ENCODE results near the gene E2F1.
A peak's percentile ranks its signal among the peaks of the same experiment; 100 is the strongest.
"Not testable (repeated sequence)": the region's sequence is repeated elsewhere in the genome, so short reads cannot be mapped to it uniquely, and the experiment has no call there.

E2F1 gene

GRCh38 chr20:33710681-33711445 lies 24.7 kb upstream of the E2F1 start:
- no peak for DNase-seq

DNA sequence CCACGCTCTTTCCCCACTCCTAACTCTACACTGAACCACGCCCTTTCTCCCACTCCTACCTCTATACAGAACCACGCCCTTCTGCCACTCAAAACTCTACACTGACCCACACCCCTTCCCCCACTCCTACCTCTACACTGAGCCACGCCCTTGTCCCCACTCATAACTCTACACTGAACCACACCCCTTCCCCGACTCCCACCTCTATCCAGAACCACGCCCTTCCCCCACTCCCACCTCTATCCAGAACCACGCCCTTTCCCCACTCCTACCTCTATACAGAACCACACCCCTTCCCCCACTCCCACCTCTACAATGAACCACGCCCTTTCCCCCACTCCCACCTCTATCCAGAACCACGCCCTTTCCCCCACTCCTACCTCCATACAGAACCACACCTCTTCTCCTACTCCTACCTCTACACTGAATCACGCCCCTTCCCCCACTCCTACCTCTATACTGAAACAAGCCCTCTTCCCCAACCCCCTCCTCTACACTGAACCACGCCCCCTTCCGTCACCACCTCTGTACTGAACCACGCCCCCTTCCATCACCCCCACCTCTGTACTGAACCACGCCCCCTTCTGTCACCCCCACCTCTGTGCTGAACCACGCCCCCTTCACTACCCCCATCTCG lies 23.8 kb upstream of the E2F1 start:
- no peak for DNase-seq

DNA sequence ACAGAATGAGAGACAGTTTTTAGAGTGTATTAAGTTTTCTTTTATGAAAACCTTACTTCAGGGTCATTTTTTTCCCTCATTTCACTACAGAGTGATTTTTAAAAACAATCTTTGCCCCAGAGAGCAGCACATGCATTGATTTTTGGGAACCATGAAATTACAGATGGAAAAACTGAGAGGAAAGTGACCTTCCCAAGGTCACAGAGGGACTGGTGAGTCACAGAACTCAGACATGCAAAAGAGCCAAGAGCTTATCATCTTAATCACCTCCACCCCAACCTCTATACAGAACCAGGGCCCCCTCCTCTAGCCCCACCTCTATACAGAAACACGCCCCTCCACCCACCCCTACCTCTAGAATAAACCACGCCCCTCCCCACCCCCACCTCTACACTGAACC lies 23.2 kb upstream of the E2F1 start:
- no peak for DNase-seq

- no peak for DNase-seq
These were observed 21.5 kb upstream of the E2F1 start for GRCh38 chr20:33707668-33708067.

DNA sequence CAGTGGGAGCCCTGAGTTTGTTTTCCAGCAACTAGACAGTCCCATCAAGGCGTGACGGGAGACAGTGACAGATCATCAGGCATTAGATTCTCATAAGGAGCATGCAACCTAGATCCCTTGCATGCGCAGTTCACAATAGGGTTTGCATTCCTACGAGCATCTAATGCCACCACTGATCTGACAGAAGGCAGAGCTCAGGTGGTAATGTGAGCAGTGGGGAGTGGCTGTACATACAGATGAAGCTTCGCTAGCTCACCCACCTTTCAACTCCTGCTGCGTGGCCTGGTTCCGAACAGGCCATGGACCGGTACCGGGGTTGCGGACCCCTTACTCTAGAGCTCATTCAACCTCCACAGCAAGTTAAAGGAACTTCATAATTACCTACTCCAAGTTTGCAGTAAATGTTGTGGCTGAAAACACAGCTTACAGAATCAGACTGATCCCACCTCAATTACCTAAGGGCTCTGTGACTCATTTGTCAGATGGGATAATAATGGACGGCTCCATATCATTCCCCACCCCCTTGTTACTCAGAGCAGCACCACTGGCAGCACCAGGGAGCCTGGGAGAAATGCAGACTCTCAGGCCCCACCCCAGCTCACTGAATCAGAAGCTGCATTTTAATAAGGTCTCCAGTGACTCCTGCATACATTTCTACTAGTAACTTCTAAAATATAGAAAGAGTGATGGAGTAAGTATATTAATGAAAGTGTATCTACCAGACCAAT lies 18.2 kb upstream of the E2F1 start:
- no peak for DNase-seq

DNA sequence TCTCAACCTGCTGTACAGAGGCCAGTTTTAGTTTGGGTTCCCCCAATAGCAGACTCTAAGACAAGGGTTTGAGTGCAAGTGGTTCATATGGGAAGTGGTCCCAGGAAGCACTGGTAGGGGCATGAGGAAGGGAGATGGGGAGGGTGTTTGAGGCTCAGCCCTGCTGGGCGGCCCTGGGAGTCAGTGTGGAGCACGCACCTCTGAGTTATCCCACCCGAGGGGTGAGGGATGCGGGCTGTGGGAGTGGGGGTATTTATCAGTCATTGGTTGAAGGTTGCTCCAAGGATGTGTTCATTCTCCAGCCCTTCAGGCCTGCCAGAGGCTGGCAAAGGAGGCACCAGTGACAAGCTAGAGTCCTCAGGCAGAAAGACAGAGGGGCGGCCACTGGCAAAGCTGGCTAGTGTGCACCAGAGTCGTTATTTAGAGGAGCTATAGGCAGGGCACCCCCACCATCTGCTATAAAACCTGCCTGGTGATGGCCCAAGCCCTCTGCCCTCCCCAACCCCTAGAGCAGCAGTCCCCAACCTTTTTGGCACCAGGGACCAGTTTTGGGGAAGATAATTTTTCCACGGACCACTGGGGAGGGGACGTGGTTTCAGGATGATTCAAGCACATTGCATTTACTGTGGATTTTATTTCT lies 17.4 kb upstream of the E2F1 start:
- DNase-seq = no peak

GRCh38 chr20:33702861-33703260 lies 16.7 kb upstream of the E2F1 start:
- no peak for DNase-seq

DNA sequence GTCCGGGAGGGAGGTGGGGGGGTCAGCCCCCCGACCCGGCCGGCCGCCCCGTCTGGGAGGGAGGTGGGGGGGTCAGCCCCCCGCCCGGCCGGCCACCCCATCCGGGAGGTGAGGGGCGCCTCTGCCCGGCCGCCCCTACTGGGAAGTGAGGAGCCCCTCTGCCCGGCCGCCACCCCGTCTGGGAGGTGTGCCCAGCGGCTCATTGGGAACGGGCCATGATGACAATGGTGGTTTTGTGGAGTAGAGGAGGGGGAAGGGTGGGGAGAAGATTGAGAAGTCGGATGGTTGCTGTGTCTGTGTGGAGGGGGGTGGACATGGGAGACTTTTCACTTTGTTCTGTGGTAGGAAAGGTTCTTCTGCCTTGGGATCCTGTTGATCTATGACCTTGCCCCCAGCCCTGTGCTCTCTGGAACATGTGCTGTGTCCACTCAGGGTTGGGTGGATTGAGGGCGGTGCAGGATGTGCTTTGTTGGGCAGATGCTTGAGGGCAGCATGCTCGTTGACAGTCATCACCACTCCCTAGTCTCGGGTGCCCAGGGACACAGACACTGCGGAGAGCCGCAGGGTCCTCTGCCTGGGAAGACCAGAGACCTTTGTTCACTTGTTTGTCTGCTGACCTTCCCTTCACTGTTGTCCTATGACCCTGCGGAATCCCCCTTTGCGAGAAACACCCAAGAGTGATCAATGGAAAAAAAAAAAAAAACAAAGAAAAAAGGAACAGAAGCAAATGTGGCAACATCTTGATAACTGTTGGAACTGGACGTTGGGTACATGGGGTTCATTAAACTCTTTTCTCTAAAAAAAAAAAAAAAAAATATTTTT lies 15.7 kb upstream of the E2F1 start:
- DNase-seq = no peak

- not testable (repeated sequence) for DNase-seq
These were observed 14.7 kb upstream of the E2F1 start for GRCh38 chr20:33700696-33701441.

GRCh38 chr20:33698966-33699365 lies 12.8 kb upstream of the E2F1 start:
- DNase-seq = not testable (repeated sequence)

GRCh38 chr20:33697129-33697528 lies 10.9 kb upstream of the E2F1 start:
- no peak for DNase-seq

DNA sequence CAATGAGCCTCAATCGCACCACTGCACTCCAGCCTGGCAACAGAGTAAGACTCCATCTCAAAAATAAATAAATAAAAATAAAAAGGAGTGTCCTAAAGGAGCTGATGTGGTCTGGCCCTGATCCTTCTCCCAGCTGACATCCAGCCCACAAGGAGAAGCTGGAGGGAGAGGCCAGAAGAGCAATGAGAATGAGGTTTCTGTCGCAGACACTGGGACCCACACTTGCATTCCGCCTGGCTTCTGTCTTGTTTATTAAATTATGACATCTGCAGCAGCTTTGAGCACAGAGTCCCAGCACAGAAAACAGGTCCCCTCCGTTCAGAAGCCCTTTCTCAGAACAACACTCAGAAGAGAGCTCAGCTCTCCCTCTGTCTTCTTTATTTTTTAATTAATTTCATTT lies 10.3 kb upstream of the E2F1 start:
- DNase-seq = no peak

DNA sequence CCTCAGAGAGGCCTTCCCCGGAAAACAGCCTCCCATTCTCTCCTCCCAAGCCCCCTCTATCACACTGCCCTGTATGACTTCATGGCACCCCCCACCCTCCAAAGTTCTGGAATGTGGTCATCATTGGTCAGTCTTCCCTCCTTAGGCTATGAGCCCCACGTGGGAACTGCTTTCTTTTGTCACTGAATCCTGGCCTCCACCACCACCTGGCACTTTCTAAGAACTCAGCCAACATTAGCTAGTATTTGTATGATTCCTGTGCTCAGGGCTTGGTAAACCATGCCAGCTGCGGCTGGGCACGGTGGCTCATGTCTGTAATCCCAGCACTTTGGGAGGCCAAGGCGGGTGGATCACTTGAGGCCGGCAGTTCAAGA lies 8.4 kb upstream of the E2F1 start:
- no peak for DNase-seq

- no peak for DNase-seq
These were observed 7.8 kb upstream of the E2F1 start for GRCh38 chr20:33693741-33694638.

- no peak for DNase-seq
These were observed 7.1 kb upstream of the E2F1 start for GRCh38 chr20:33693289-33693688.

DNA sequence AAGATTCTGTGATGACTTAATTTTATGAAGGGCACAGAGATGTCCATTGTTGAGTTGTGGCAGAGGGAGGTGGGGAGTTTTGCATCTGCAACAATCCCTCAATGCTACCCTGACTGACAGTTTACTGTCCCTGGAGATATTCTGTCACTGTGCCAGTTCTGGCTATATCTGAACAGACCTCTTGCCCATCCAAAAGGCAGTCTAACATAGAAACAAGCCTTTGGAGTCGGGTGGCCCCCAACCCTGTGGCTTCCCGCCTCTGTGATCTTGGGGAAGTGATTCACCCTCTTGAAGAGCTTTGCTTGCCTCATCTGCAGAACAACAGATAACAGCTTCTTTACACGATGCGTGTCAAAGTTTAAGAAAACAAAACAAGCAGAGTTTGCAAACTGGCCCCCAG lies 3.8 kb upstream of the E2F1 start:
- DNase-seq = peak; percentile 43

GRCh38 chr20:33689493-33689892 lies 3.3 kb upstream of the E2F1 start:
- DNase-seq = no peak

DNA sequence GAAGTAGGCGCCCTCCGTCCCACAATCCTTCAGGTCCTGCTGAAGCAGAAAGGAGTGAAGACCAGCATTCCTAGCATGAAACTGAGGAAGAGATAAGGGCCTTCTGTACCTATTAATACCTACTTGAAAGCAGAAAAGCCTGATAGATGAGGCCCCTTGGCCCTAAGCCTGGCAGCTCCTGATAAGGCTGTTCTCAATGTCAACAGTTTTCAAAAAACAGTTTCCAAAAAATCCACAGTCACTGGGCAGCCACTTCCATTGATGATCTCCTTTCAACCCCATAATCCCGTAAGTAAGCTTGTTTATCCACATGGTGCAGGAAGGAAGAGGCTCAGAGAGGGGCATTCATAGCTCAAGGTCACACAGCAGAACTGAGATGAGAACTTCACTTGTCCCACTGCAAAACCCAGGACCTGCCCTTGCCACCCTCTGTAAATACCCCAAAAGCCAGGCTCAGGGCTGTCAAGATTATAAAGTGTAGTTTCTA lies 2.8 kb upstream of the E2F1 start:
- DNase-seq = no peak

DNA sequence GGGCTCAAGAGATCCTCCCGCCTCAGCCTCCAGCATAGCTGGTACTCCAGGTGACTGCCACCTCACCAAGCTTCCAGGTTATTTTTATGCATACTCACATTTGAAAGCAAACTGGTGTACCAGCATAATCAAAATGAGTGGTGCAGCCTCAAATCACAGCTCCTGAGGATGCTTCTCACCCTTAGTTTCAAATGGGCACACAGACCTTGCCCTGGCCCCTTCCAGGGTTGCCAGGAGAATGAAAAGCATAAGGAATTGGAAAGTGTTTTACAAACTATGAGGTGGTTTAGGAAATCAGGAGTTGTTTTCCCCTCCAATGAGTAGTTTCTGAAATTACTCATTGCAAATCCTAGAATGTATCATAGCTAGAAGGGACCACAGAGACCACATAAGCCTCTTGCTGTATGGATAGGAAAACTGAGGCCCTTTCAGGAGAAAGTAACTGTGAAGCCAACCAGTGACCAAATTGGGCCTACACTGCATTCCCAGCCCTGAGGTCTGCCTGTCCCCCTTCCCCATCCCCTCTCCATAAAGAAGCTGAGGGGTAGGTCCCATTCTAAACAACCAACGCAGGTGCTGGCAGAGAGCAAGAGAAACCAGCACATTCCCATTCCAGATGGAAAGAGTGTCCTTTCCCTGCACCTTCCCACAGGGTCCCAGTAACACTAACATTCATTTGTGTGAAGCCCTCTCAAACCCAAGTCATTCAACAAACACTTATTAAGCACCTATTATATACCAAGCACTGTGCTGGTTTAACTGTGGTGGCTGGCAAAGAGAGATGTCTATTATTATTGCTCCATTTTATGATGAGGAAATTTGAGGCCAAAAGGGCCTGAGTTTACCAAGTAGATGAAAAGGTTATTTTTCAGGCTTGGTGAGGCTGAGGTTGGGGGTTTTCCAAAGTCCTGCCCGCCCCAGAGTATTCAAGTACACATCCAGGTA lies 2.1 kb upstream of the E2F1 start:
- DNase-seq = no peak

Data from effector CD4-positive, alpha-beta T cell (primary cell).